Measurements from ENCODE around the gene RNASE13.
"Not testable (repeated sequence)": the region's sequence is repeated elsewhere in the genome, so short reads cannot be mapped to it uniquely, and the experiment has no call there.

RNASE13 gene

DNA sequence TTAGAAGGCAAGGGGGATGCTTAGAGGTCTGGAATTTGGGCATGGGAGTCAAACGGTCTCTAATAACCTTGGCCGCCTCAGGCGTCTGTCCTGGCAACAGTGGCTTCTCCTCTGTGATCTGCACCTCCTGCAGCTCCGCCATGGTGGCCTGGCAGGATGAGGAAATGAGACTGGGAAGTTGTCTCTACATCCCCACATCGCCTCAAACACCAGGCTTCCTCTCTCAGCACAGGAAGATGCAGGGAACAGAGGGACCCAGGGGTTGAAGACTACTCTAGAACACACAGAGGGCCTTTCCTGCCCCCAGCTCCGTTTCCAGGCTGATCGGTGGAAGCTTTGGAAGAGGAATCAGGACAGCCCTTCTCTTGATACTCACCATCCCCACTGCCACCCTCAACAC lies 11.4 kb downstream of the RNASE13 start:
- no peak for DNase-seq (ENCODE audit: low read depth in 2 of 2)

DNA sequence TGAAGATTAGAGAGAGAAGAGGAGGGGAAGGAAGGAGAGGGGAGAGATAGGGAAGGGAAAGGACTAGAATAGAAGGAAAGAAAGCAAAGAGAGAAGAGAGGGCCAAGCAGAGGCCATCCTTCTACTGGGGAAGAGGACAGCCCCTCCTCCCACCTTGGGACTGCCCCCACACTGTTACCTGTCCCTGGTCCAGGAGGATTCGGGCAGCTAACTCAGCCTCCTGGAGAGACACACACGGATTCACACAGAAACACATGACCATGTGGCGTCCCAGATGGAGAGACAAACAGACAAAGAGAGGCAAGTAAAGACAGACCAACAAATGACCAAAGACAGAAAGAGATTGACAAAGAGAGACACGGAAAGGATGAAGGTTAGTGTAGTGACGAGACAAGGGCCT lies 11.9 kb downstream of the RNASE13 start:
- DNase-seq (ENCODE audit: low read depth in 2 of 2) = no peak

GRCh38 chr14:21020977-21021545 lies 13.5 kb downstream of the RNASE13 start:
- DNase-seq (ENCODE audit: low read depth in 2 of 2) = no peak

GRCh38 chr14:21019366-21019765 lies 15.2 kb downstream of the RNASE13 start:
- no peak for DNase-seq (ENCODE audit: low read depth in 2 of 2)

GRCh38 chr14:21018781-21019180 lies 15.8 kb downstream of the RNASE13 start:
- DNase-seq (ENCODE audit: low read depth in 2 of 2) = no peak

GRCh38 chr14:21018286-21018685 lies 16.3 kb downstream of the RNASE13 start:
- no peak for DNase-seq (ENCODE audit: low read depth in 2 of 2)

GRCh38 chr14:21017528-21018245 lies 16.9 kb downstream of the RNASE13 start:
- DNase-seq (ENCODE audit: low read depth in 2 of 2) = no peak

DNA sequence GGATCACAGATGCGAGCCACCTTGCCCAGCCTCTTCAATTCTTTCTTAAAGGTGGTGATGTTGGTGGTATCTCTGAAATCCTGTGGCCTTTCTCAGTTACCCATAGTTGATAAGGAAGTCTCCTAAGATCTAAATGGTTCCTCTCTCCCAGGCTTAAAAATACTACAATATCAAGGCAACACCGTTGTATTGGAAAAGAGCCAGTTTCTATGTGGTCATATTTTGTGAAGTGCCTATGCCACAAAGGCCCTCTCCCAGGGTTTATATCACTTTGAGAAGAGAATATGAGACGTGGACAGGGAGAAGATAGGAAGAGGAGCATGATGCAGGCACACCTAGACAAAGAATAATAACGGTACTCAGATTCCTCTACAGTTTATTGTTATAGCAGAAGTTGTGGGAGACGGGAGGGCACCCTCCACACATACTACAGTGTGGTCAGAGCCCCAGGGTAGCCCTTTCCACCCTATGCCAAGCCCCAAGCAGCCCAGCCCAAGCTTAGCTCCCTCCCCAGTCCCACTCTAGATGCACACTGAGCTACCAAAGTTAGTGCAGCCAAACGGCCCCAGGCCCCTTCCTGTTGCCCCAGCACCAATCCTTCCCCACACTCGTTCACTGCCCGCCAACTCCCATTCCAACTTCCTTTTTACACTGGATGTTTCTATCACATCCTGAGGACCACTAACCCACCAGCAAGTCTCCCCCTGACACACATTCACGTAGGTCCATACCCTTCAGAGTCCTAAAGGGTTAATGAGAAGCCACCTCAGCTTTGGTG lies 18.0 kb downstream of the RNASE13 start:
- no peak for DNase-seq (ENCODE audit: low read depth in 2 of 2)

DNA sequence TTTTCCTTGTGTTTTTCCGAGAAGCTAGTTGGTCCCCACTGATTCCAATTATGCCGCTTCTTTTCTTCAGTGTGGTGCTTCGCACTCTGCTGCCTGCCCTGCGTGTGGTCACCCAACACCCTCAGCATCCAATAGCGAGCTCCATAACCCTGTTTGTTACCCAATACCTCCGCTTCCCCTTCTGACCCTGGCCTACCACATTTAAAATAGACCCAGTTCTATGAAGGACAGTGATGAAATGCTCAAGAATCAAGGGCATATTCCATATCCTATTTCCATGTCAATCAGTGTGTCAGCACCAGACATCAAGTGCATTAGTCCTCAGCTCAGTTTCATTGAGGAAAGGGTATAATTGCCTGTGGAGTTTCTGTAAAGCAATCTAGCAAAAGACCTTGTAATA lies 19.3 kb downstream of the RNASE13 start:
- no peak for DNase-seq (ENCODE audit: low read depth in 2 of 2)

DNA sequence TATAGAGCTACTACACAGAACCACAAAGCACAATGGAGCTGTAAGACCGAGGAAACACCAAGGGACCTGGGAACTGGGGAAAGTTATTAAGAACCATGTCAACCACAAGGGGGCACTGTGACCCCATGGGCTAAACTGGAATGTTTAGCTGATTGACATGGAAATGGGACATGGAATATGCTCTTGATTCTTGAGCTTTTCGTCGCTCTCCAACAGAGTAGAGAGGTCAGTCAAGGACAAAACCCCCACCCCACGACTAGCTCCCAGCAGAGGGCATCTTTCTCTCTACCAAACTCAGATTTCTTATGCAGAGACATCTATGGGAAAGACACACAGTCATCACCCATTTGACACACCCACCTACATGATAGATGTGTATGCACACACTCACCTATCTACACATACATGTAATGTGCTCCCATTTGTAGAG lies 19.8 kb downstream of the RNASE13 start:
- DNase-seq (ENCODE audit: low read depth in 2 of 2) = peak; percentile 53 to 72

- DNase-seq (ENCODE audit: low read depth in 2 of 2) = no peak
Measured at GRCh38 chr14:21011136-21011535, 23.5 kb downstream of the RNASE13 start.

GRCh38 chr14:21009721-21010120 lies 24.9 kb downstream of the RNASE13 start:
- not testable (repeated sequence) for DNase-seq (ENCODE audit: low read depth in 2 of 2)

GRCh38 chr14:21003788-21004346 lies 30.7 kb downstream of the RNASE13 start:
- no peak for DNase-seq (ENCODE audit: low read depth in 2 of 2)

- no peak for DNase-seq (ENCODE audit: low read depth in 2 of 2)
Measured at GRCh38 chr14:21001218-21001617, 33.4 kb downstream of the RNASE13 start.

GRCh38 chr14:20999591-20999990 lies 35.0 kb downstream of the RNASE13 start:
- no peak for DNase-seq (ENCODE audit: low read depth in 2 of 2)

GRCh38 chr14:20998674-20999366 lies 35.8 kb downstream of the RNASE13 start, which contains the start of gene SLC39A2:
Gene SLC39A2, plus strand, starts transcription at chr14:20999293. Its CDS starts 154 bp downstream, at chr14:20999447.
- DNase-seq (ENCODE audit: low read depth in 2 of 2) = no peak

GRCh38 chr14:20998139-20998538 lies 36.5 kb downstream of the RNASE13 start:
- no peak for DNase-seq (ENCODE audit: low read depth in 2 of 2)

- no peak for DNase-seq (ENCODE audit: low read depth in 2 of 2)
Measured at GRCh38 chr14:20997564-20997963, 37.0 kb downstream of the RNASE13 start.

GRCh38 chr14:20997115-20997514 lies 37.5 kb downstream of the RNASE13 start:
- DNase-seq (ENCODE audit: low read depth in 2 of 2) = no peak

DNA sequence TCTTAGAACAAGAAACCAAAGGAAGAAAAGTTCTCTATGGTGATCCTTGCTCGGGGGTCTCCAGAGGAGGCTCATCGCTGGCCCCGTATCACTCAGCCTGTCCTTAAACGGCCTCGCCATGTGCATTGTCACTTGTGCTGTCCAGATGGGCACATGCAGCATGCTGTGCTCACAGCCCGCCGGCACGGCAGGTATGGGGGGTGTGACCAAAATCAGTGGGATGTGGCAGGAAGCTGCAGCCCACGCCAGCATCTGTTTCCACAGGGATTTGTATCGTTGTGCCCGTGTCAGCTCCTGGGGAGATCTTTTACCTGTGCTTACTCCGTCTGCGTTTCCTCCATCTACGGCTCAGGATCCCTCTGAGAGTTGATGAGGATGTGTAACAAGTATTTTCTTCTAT lies 38.1 kb downstream of the RNASE13 start:
- DNase-seq (ENCODE audit: low read depth in 2 of 2) = no peak

GRCh38 chr14:20989787-20990600 lies 44.6 kb downstream of the RNASE13 start, which contains the start of gene METTL17:
Gene METTL17, plus strand, starts transcription at chr14:20989980. Its CDS starts 23 bp downstream, at chr14:20990003.
- DNase-seq (ENCODE audit: low read depth in 2 of 2) = peak; percentile 71 to 77
